HepG2 (cell line): ENCODE results near the gene ATP5F1E. TPM values are rescaled to one million over a fixed set of nuclear protein-coding genes. Genes with fewer than 3 reads are reported as not detected.

ENCODE experiments used
- GABPB1 ChIP-seq: IDR thresholded peaks from 2 replicates; pipeline ENCODE4 v1.6.1; 2016; ENCODE audit warnings: mild to moderate bottlenecking, missing genetic modification reagents, moderate library complexity, missing compliant biosample characterization
- HDAC2 ChIP-seq: sonication (generic); formaldehyde crosslinking; IDR thresholded peaks from 2 replicates; pipeline ENCODE4 v1.4.0; 2020; ENCODE audit warnings: missing genetic modification reagents
- HNF4G ChIP-seq, 2 experiments: sonication (generic) in 1 of 2; formaldehyde crosslinking in 1 of 2; IDR thresholded peaks; 2 replicates each; pipeline versions ENCODE4 v1.4.0 to v1.6.1; 2011 to 2020; ENCODE audit warnings: borderline replicate concordance in 2 of 2, low read depth in 2 of 2, mild to moderate bottlenecking in 2 of 2, low read length in 1 of 2, missing genetic modification reagents in 1 of 2, moderate library complexity in 1 of 2
- IKZF4 ChIP-seq: sonication (generic); formaldehyde crosslinking; IDR thresholded peaks from 2 replicates; pipeline ENCODE4 v1.5.1; 2020; ENCODE audit warnings: borderline replicate concordance, mild to moderate bottlenecking, low read depth, missing genetic modification reagents; ENCODE audit errors: not compliant biosample characterization
- KDM3A ChIP-seq: IDR thresholded peaks from 2 replicates; pipeline ENCODE4 v1.6.1; 2018; ENCODE audit warnings: low read depth, missing compliant biosample characterization
- KLF15 ChIP-seq: sonication (generic); formaldehyde crosslinking; IDR thresholded peaks from 2 replicates; pipeline ENCODE4 v1.8.1; 2023; ENCODE audit warnings: borderline replicate concordance, mild to moderate bottlenecking, inconsistent platforms, missing genetic modification reagents, mixed read lengths
- NFE2L1 ChIP-seq: sonication (generic); formaldehyde crosslinking; IDR thresholded peaks from 2 replicates; pipeline ENCODE4 v1.4.0; 2020; ENCODE audit warnings: missing genetic modification reagents, mild to moderate bottlenecking, borderline replicate concordance
- NONO ChIP-seq, 2 experiments: fragments of 450-650 bp in 1 of 2; sonication (generic) in 1 of 2; formaldehyde crosslinking in 1 of 2; IDR thresholded peaks in 1 of 2; conservative IDR thresholded peaks in 1 of 2; 2 replicates each; pipeline versions ENCODE4 v1.6.1 to v1.8.0; 2017 to 2022; ENCODE audit warnings: mild to moderate bottlenecking in 1 of 2, missing genetic modification reagents in 1 of 2, moderate library complexity in 1 of 2
- PAF1 ChIP-seq: IDR thresholded peaks from 2 replicates; pipeline ENCODE4 v1.6.1; 2016; ENCODE audit warnings: missing genetic modification reagents, missing compliant biosample characterization
- SNAI1 ChIP-seq: sonication (generic); formaldehyde crosslinking; IDR thresholded peaks from 2 replicates; pipeline ENCODE4 v1.5.0; 2020; ENCODE audit warnings: mild to moderate bottlenecking, missing genetic modification reagents, borderline replicate concordance
- WIZ ChIP-seq: sonication (generic); formaldehyde crosslinking; IDR thresholded peaks from 2 replicates; pipeline ENCODE4 v1.5.1; 2020; ENCODE audit warnings: mild to moderate bottlenecking, missing genetic modification reagents
- ZNF350 ChIP-seq: sonication (generic); formaldehyde crosslinking; IDR thresholded peaks from 2 replicates; pipeline ENCODE4 v1.4.0; 2020; ENCODE audit warnings: mild to moderate bottlenecking, low read depth, missing genetic modification reagents, borderline replicate concordance
- ZNF383 ChIP-seq: sonication (generic); formaldehyde crosslinking; IDR thresholded peaks from 2 replicates; pipeline ENCODE4 v1.4.0; 2020; ENCODE audit warnings: missing genetic modification reagents, mild to moderate bottlenecking, borderline replicate concordance
- ZNF781 ChIP-seq: sonication (generic); formaldehyde crosslinking; IDR thresholded peaks from 2 replicates; pipeline ENCODE4 v1.5.1; 2020; ENCODE audit warnings: borderline replicate concordance, mild to moderate bottlenecking, missing genetic modification reagents; ENCODE audit errors: not compliant biosample characterization
- ZSCAN20 ChIP-seq: sonication (generic); formaldehyde crosslinking; IDR thresholded peaks from 2 replicates; pipeline ENCODE4 v1.4.0; 2020; ENCODE audit warnings: missing genetic modification reagents, mild to moderate bottlenecking, borderline replicate concordance
- polyA plus RNA-seq, 8 experiments: library from polyadenylated mRNA; depleted of rRNA in 3 of 8; stranded (reverse) in 7 of 8; unstranded in 1 of 8; fragments of >200 nt; fragmentation: Illumina TruSeq in 4 of 8; extraction: Trizol in 4 of 8; gene quantifications; 2 replicates each; pipeline versions ENCODE4 v1.2.1 to v1.2.3, GENCODE V29; 2011 to 2016; ENCODE audit warnings: low read depth in 4 of 8, missing spikeins in 1 of 8, mixed read lengths in 1 of 8; ENCODE audit not compliant: insufficient read depth in 1 of 8
- total RNA-seq, 5 experiments: library from RNA; depleted of rRNA; stranded (reverse); fragments of >200 nt; fragmentation: Illumina TruSeq; extraction: Trizol; gene quantifications; 2 replicates each; pipeline ENCODE4 v1.2.3, GENCODE V29; 2016; ENCODE audit warnings: low read depth in 1 of 5
- TF ChIP-seq, protein P1 (sequence below): sonication (generic); formaldehyde crosslinking; IDR thresholded peaks from 2 replicates; pipeline ENCODE4 v1.8.0; 2022; ENCODE audit warnings: missing genetic modification reagents, mild to moderate bottlenecking, borderline replicate concordance
- TF ChIP-seq, protein P2 (sequence below): sonication (generic); formaldehyde crosslinking; IDR thresholded peaks from 2 replicates; pipeline ENCODE4 v1.4.0; 2020; ENCODE audit warnings: missing genetic modification reagents, mild to moderate bottlenecking, borderline replicate concordance
- TF ChIP-seq, protein P3 (sequence below): sonication (generic); formaldehyde crosslinking; IDR thresholded peaks from 2 replicates; pipeline ENCODE4 v1.9.0; 2021; ENCODE audit warnings: missing genetic modification reagents, mild to moderate bottlenecking, borderline replicate concordance
- TF ChIP-seq, protein P4 (sequence below): sonication (generic); formaldehyde crosslinking; IDR thresholded peaks from 2 replicates; pipeline ENCODE4 v1.4.0; 2020; ENCODE audit warnings: missing genetic modification reagents, mild to moderate bottlenecking, borderline replicate concordance

ATP5F1E gene
- total and polyA plus RNA-seq, 2 of the 13 experiments (the other 11 are each of a cell fraction or from before 2014, with no cell fraction given): 121 to 134 TPM

DNA sequence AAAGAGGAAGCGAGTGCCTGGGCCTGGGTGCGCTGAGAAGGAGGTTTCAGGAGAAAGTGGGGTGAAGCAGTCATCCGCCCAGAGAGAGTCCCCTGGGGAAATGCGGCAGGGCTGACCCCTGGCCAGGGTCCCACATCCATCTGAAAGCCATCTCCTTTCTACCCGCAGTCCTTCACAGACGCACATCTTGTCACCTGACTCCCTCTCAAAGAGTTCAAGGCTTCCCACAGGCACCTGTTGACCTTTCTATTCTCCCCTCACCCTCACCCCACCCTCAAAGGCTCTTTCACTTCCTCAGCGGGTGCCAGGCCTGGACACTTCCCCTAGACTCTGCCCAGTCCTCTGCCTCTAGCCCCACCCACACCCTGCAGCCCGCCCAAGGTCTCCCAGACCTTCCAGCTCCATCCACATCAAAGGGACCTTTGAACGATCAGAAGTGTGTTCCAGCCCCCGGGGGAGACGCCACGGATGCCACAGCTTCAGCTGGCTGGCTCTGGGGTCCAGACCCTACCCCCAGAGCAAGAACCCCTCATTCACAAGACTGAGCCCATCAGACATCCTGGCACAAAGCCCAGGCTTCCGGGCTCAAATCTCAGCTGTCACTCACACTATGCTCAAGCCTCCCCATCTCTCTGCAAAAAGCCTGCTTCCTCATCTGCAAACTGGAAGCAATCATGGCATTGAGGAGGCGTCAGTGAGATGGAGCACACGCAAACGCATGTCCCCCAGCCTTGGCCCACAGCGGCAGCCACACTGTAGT is 27.2 kb downstream of the ATP5F1E start (continued):
- TF ChIP-seq IKZF4: peak; percentile 68
- no peak for TF ChIP-seq KDM3A (CRISPR knock-in tag)
- no peak for TF ChIP-seq ZNF350 (CRISPR knock-in tag)
- TF ChIP-seq, protein P1, sequence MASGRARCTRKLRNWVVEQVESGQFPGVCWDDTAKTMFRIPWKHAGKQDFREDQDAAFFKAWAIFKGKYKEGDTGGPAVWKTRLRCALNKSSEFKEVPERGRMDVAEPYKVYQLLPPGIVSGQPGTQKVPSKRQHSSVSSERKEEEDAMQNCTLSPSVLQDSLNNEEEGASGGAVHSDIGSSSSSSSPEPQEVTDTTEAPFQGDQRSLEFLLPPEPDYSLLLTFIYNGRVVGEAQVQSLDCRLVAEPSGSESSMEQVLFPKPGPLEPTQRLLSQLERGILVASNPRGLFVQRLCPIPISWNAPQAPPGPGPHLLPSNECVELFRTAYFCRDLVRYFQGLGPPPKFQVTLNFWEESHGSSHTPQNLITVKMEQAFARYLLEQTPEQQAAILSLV (CRISPR knock-in tag): no peak
- TF ChIP-seq HNF4G (IDR thresholded peaks at IDR 0.05; ENCODE audit: borderline replicate concordance, low read depth, low read length): peak; percentile 37; the same call in 1 of the 2 replicates
- TF ChIP-seq HNF4G (CRISPR knock-in tag; IDR thresholded peaks at IDR 0.05; ENCODE audit: borderline replicate concordance, low read depth): peak; percentile 85; the same call in 1 of the 2 replicates
- no peak for TF ChIP-seq SNAI1 (CRISPR knock-in tag)
- no peak for TF ChIP-seq ZNF383 (CRISPR knock-in tag)
- peak; percentile 38; the same call in 1 of the 2 replicates for TF ChIP-seq GABPB1 (CRISPR knock-in tag)
- TF ChIP-seq, protein P2, sequence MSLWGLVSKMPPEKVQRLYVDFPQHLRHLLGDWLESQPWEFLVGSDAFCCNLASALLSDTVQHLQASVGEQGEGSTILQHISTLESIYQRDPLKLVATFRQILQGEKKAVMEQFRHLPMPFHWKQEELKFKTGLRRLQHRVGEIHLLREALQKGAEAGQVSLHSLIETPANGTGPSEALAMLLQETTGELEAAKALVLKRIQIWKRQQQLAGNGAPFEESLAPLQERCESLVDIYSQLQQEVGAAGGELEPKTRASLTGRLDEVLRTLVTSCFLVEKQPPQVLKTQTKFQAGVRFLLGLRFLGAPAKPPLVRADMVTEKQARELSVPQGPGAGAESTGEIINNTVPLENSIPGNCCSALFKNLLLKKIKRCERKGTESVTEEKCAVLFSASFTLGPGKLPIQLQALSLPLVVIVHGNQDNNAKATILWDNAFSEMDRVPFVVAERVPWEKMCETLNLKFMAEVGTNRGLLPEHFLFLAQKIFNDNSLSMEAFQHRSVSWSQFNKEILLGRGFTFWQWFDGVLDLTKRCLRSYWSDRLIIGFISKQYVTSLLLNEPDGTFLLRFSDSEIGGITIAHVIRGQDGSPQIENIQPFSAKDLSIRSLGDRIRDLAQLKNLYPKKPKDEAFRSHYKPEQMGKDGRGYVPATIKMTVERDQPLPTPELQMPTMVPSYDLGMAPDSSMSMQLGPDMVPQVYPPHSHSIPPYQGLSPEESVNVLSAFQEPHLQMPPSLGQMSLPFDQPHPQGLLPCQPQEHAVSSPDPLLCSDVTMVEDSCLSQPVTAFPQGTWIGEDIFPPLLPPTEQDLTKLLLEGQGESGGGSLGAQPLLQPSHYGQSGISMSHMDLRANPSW (CRISPR knock-in tag): no peak
- TF ChIP-seq, protein P3, sequence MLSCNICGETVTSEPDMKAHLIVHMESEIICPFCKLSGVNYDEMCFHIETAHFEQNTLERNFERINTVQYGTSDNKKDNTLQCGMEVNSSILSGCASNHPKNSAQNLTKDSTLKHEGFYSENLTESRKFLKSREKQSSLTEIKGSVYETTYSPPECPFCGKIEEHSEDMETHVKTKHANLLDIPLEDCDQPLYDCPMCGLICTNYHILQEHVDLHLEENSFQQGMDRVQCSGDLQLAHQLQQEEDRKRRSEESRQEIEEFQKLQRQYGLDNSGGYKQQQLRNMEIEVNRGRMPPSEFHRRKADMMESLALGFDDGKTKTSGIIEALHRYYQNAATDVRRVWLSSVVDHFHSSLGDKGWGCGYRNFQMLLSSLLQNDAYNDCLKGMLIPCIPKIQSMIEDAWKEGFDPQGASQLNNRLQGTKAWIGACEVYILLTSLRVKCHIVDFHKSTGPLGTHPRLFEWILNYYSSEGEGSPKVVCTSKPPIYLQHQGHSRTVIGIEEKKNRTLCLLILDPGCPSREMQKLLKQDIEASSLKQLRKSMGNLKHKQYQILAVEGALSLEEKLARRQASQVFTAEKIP (CRISPR knock-in tag): no peak
- TF ChIP-seq ZNF781: no peak
- TF ChIP-seq KLF15: no peak
- TF ChIP-seq, protein P4, sequence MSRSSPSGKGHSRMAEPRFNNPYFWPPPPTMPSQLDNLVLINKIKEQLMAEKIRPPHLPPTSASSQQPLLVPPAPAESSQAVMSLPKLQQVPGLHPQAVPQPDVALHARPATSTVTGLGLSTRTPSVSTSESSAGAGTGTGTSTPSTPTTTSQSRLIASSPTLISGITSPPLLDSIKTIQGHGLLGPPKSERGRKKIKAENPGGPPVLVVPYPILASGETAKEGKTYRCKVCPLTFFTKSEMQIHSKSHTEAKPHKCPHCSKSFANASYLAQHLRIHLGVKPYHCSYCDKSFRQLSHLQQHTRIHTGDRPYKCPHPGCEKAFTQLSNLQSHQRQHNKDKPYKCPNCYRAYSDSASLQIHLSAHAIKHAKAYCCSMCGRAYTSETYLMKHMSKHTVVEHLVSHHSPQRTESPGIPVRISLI (CRISPR knock-in tag): no peak
- TF ChIP-seq WIZ (CRISPR knock-in tag): no peak
- TF ChIP-seq PAF1 (CRISPR knock-in tag): no peak
- TF ChIP-seq NONO (IDR thresholded peaks at IDR 0.05): no peak
- TF ChIP-seq NONO (CRISPR knock-in tag; conservative IDR thresholded peaks at IDR 0.05): no peak
- peak; percentile 52; the same call in 1 of the 2 replicates for TF ChIP-seq HDAC2 (CRISPR knock-in tag)
- no peak for TF ChIP-seq ZSCAN20 (CRISPR knock-in tag)
- TF ChIP-seq NFE2L1: no peak
